ENCODE results near the gene ZC3H7A.

ZC3H7A gene

DNA sequence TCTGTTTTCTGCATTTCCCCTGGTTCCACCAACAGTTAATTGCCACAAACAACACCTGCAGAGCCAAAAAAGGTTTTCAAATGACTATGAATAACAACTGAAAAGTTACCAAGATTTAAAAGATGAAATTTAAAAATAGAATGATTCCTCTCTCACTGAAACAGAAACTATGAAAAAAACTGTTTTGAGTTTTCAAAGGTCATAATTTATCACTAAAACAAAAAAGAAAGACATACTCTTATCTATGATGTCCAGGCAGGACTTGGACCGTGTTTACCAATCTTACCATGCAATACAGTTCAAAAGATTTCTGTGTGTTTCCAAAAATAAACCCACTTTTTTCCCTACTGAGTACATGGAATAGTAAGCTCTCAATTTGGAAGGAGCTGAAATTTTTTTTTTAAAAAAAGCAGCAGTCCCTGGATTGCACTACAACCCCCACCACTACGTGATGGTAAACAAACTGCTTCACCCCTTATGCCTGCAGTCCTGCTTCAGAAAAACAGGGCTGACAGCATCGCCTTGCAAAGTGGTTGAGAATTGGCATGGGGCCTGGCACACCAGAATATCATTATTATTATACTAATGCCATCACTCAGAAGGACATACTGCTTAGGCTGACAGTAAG is 62.9 kb downstream of the ZC3H7A start:
- Histone ChIP-seq H3K9me3 (no peaks in the 10 kb centered on the region), H3K4me1 (no peaks in the 10 kb centered on the region), H3K27me3 (ENCODE audit: low read depth) (no peaks in the 10 kb centered on the region), H3K36me3 (replicated peaks) (peaks cover 56% of the 10 kb centered on the region), H3K4me3 (no peak overlapping the region)
- no peak for DNase-seq (ENCODE audit: low spot score in 2 of 2)
- in situ Hi-C loops (cut with MboI; ENCODE audit: low sequenced_read_pairs): no loop called here

DNA sequence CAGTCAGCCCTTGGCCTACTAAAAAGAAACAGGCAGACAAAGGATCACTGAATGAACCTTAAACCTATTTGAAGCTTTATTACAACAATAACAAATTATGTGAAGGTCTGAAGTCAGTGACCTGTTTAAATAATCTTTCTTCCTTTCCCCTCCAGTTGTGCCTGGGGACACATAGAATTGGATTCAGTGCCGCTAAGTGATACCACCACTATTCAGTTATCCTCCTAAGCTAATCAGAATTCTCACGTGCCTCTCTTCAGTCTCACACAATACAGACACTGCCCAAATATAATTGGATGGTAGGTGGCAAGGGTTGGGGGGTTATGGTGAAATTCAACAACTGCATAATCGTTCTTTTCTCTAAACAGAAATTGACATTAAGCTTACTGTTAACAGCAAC is 65.8 kb downstream of the ZC3H7A start:
- no peaks in the 10 kb centered on the region for H3K4me1 ChIP-seq
- peaks cover 61% of the 10 kb centered on the region for H3K36me3 ChIP-seq (replicated peaks)
- no peaks in the 10 kb centered on the region for H3K27me3 ChIP-seq (ENCODE audit: low read depth)
- in situ Hi-C loops (cut with MboI; ENCODE audit: low sequenced_read_pairs): no loop called here
- H3K9me3 ChIP-seq: no peaks in the 10 kb centered on the region
- DNase-seq (ENCODE audit: low spot score in 2 of 2): no peak
- no peak overlapping the region for H3K4me3 ChIP-seq

- Histone ChIP-seq H3K4me1 (no peaks in the 10 kb centered on the region), H3K4me3 (no peak overlapping the region), H3K36me3 (replicated peaks) (peaks cover 55% of the 10 kb centered on the region), H3K9me3 (no peaks in the 10 kb centered on the region), H3K27me3 (ENCODE audit: low read depth) (no peaks in the 10 kb centered on the region)
- in situ Hi-C loops (cut with MboI; ENCODE audit: low sequenced_read_pairs): no loop called here
- DNase-seq (ENCODE audit: low spot score in 2 of 2): no peak
These were observed 67.3 kb downstream of the ZC3H7A start for GRCh38 chr16:11729787-11730186.

DNA sequence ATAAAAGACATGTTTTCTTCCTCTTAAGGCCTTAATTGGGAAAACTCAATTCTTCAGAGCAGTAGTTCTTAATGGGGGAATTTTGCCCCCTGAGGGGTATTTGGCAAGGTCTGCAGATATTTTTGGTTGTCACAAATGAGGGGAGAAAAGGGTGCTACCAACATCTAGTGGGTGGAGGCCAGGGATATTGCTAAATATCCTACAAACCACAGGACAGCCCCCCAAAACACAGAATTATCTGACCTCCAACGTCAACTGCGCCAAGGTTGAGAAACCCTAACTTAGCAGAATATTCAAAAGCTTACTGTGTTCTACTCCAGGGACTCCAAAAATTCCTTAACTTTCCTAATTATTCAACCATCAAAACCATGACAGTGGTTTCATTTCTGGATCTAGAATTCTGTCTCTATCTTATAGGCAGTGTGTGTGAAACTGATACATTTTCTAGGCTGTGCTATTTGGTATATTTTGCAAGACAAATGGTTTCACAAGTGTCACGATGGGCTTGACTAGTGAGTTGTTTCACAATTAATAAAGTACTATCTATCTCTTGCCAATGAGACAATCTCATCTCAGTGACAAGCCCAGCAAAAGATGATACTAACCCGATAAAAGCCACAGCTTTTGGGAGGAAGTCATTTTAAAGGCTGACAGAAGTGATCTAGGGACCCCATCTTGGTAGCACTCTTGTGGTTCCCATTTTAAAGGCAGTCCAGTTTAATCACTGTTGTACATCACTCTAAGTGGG is 69.1 kb downstream of the ZC3H7A start:
- H3K36me3 ChIP-seq (replicated peaks): peaks cover 42% of the 10 kb centered on the region
- H3K4me1 ChIP-seq: no peaks in the 10 kb centered on the region
- H3K9me3 ChIP-seq: no peaks in the 10 kb centered on the region
- no peak for DNase-seq (ENCODE audit: low spot score in 2 of 2)
- no peaks in the 10 kb centered on the region for H3K27me3 ChIP-seq (ENCODE audit: low read depth)
- H3K4me3 ChIP-seq: no peak overlapping the region
- in situ Hi-C loops (cut with MboI; ENCODE audit: low sequenced_read_pairs): no loop called here

DNA sequence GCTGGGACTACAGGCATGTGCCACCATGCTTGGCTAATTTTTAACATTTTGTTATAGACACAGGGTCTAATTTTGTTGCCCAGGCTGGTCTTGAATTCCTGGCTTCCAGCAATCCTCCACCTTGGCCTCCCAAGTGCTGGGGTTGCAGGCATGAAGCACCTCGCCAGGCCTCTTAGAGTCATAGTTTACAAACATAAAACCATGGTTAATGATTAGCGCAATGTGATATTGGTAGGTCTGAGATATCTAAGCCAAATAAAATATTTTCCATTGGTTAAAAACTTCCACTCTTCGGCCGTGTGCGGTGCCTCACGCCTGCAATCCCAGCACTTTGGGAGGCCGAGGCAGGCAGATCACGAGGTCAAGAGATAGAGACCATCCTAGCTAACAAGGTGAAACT is 71.0 kb downstream of the ZC3H7A start:
- H3K36me3 ChIP-seq (replicated peaks): peaks cover 37% of the 10 kb centered on the region
- in situ Hi-C loops (cut with MboI; ENCODE audit: low sequenced_read_pairs): no loop called here
- no peaks in the 10 kb centered on the region for H3K27me3 ChIP-seq (ENCODE audit: low read depth)
- no peaks in the 10 kb centered on the region for H3K4me1 ChIP-seq
- no peak overlapping the region for H3K4me3 ChIP-seq
- H3K9me3 ChIP-seq: no peaks in the 10 kb centered on the region
- no peak for DNase-seq (ENCODE audit: low spot score in 2 of 2)

DNA sequence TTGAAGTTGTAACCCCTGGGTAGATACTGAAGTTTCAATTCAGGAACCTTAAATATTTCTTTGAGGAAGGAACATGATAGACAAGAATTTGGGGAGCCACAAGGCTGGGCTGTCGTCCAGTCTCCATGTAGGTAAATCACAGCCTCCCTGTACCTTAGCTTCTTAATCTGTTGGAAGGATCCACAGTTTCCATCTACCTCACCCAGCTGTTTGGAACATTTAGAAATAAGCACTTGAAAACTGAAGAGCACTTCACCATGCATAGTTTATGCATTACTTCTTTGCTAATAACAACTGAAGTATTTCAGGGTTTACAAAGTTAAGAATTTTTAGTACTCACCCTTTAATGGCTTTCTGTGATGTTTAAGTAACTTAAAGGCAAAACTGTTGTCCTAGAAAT is 71.6 kb downstream of the ZC3H7A start:
- Histone ChIP-seq H3K4me1 (no peaks in the 10 kb centered on the region), H3K36me3 (replicated peaks) (peaks cover 42% of the 10 kb centered on the region), H3K9me3 (no peaks in the 10 kb centered on the region), H3K4me3 (no peak overlapping the region), H3K27me3 (ENCODE audit: low read depth) (no peaks in the 10 kb centered on the region)
- no peak for DNase-seq (ENCODE audit: low spot score in 2 of 2)
- in situ Hi-C loops (cut with MboI; ENCODE audit: low sequenced_read_pairs): no loop called here

GRCh38 chr16:11722468-11722808 is 74.6 kb downstream of the ZC3H7A start:
- no peak overlapping the region for H3K4me3 ChIP-seq
- DNase-seq (ENCODE audit: low spot score in 2 of 2): no peak
- H3K9me3 ChIP-seq: no peaks in the 10 kb centered on the region
- in situ Hi-C loops (cut with MboI; ENCODE audit: low sequenced_read_pairs): no loop called here
- H3K27me3 ChIP-seq (ENCODE audit: low read depth): no peaks in the 10 kb centered on the region
- H3K36me3 ChIP-seq (replicated peaks): peaks cover 41% of the 10 kb centered on the region
- H3K4me1 ChIP-seq: peaks cover 11% of the 10 kb centered on the region

DNA sequence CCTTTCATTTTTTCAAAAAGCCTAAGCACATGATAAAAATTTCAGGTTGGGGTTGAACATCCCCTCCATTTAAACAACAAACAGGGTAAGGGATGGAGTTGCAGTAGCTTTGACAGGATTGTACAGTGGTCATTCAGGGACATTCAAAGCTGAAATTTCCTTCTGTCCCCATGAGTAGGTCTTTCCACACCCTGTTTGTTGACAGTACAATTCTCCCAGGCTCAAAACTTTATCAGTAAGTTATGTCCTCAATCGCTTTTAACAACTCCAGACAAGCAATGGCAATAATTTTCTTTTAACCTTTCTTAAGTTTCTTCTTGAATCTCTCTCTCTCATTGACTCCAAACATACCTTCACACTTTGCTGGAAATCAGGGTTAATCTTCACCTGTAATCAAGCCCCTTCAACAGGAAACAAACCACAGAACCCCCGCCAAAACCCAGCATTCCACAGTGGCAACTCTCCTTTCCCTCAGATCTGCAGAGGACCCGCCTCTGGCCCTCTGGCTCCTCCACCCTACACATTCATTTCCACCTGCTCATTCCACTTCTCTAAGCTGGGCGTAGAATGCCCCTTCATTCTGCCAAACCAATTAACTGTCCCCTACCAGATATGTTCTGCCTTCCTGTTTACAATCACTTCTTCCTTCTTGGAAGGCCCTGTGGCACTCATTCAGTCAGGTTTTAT is 75.1 kb downstream of the ZC3H7A start:
- in situ Hi-C loops (cut with MboI; ENCODE audit: low sequenced_read_pairs): no loop called here
- Histone ChIP-seq H3K4me1 (peaks cover 11% of the 10 kb centered on the region), H3K27me3 (ENCODE audit: low read depth) (no peaks in the 10 kb centered on the region), H3K4me3 (no peak overlapping the region), H3K36me3 (replicated peaks) (peaks cover 41% of the 10 kb centered on the region), H3K9me3 (no peaks in the 10 kb centered on the region)
- no peak for DNase-seq (ENCODE audit: low spot score in 2 of 2)

DNA sequence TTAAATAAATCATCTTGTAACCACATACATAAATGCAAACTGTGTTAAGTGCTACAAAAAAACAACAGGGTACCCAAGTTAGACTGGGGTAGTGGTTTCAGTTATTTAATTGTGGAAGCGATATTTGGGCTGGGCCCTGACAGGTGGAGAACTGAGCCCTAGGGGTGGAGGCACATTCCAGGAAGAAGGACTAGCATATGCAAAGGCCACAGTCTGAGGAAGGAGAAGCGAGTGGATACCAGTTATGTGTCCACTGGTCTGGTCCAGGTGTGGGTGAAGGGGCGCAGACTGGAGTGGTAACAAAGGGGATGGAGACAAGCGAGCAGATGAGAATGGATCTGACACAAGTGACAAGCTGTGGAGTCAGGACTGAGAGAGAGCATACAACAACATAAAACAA is 77.3 kb downstream of the ZC3H7A start:
- in situ Hi-C loops (cut with MboI; ENCODE audit: low sequenced_read_pairs): no loop called here
- Histone ChIP-seq H3K4me1 (peaks cover 11% of the 10 kb centered on the region), H3K27me3 (ENCODE audit: low read depth) (no peaks in the 10 kb centered on the region), H3K4me3 (no peak overlapping the region), H3K36me3 (replicated peaks) (peaks cover 32% of the 10 kb centered on the region), H3K9me3 (no peaks in the 10 kb centered on the region)
- no peak for DNase-seq (ENCODE audit: low spot score in 2 of 2)

DNA sequence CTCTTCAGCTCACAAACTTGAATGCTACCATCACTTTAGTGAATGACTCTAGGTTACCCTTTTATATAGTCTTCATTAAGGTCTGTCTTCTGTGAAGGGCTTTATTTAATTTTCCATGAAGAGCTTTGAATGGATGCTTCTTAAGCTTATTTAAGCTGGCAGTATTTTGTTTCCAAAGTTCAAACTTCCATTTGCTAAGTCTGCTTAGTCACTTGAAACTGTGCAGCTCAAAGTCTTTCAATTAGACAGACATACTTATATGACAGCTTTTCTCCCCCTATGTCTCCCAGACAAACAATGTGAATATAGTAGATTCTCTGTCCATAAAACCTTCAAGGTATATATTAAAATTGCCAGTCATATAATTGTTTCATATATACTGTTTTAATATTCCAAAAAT is 77.9 kb downstream of the ZC3H7A start:
- Histone ChIP-seq H3K36me3 (replicated peaks) (peaks cover 33% of the 10 kb centered on the region), H3K4me1 (peaks cover 11% of the 10 kb centered on the region), H3K27me3 (ENCODE audit: low read depth) (no peaks in the 10 kb centered on the region), H3K4me3 (no peak overlapping the region), H3K9me3 (no peaks in the 10 kb centered on the region)
- in situ Hi-C loops (cut with MboI; ENCODE audit: low sequenced_read_pairs): no loop called here
- DNase-seq (ENCODE audit: low spot score in 2 of 2): peak in 1 of 2 experiments; percentile 51

GRCh38 chr16:11717811-11718210 is 79.2 kb downstream of the ZC3H7A start:
- H3K4me3 ChIP-seq: no peak overlapping the region
- H3K36me3 ChIP-seq (replicated peaks): peaks cover 34% of the 10 kb centered on the region
- no peak for DNase-seq (ENCODE audit: low spot score in 2 of 2)
- no peaks in the 10 kb centered on the region for H3K9me3 ChIP-seq
- H3K4me1 ChIP-seq: peaks cover 11% of the 10 kb centered on the region
- in situ Hi-C loops (cut with MboI; ENCODE audit: low sequenced_read_pairs): no loop called here
- H3K27me3 ChIP-seq (ENCODE audit: low read depth): no peaks in the 10 kb centered on the region

GRCh38 chr16:11716336-11716735 is 80.7 kb downstream of the ZC3H7A start:
- H3K27me3 ChIP-seq (ENCODE audit: low read depth): no peaks in the 10 kb centered on the region
- H3K4me1 ChIP-seq: peaks cover 11% of the 10 kb centered on the region
- in situ Hi-C loops (cut with MboI; ENCODE audit: low sequenced_read_pairs): no loop called here
- no peak overlapping the region for H3K4me3 ChIP-seq
- H3K36me3 ChIP-seq (replicated peaks): peaks cover 25% of the 10 kb centered on the region
- DNase-seq (ENCODE audit: low spot score in 2 of 2): no peak
- no peaks in the 10 kb centered on the region for H3K9me3 ChIP-seq

- Histone ChIP-seq H3K9me3 (no peaks in the 10 kb centered on the region), H3K36me3 (replicated peaks) (peaks cover 20% of the 10 kb centered on the region), H3K27me3 (ENCODE audit: low read depth) (no peaks in the 10 kb centered on the region), H3K4me3 (no peak overlapping the region), H3K4me1 (peaks cover 11% of the 10 kb centered on the region)
- in situ Hi-C loops (cut with MboI; ENCODE audit: low sequenced_read_pairs): no loop called here
- no peak for DNase-seq (ENCODE audit: low spot score in 2 of 2)
These were observed 81.7 kb downstream of the ZC3H7A start for GRCh38 chr16:11715246-11715947.

DNA sequence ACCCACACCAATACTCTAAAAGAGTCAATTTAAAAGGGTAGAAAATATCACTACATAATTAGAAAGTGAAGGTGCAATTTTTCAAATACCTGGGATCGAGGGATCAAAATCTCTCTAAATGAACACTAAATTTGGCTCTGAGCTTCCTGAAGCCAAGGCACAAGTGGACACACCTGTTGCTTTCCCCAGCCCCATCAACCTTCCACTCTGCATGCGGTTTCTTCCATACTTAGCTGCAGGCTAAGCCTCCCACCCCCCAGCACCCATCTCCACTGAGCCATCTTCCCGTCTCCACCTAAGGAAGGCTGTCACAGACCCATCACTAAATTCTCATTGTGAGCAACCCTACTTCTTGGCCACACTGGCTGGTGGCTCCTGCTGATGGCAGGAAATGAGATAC is 84.9 kb downstream of the ZC3H7A start:
- Histone ChIP-seq H3K27me3 (ENCODE audit: low read depth) (no peaks in the 10 kb centered on the region), H3K9me3 (no peaks in the 10 kb centered on the region), H3K4me1 (no peaks in the 10 kb centered on the region), H3K4me3 (no peak overlapping the region), H3K36me3 (replicated peaks) (peaks cover 11% of the 10 kb centered on the region)
- DNase-seq (ENCODE audit: low spot score in 2 of 2): no peak
- in situ Hi-C loops (cut with MboI; ENCODE audit: low sequenced_read_pairs): loop anchor here (5.0 kb wide), 1 partner anchor 315 kb away; no protein-coding TSS in a partner anchor
